AG08396 (cell line): ENCODE measurements around the gene HNRNPR.

ENCODE experiments used
- DNase-seq: peaks from one replicate; pipeline ENCODE4 v3.0.0; 2012; ENCODE audit warnings: low spot score, mixed read lengths

Gene HNRNPR

DNA sequence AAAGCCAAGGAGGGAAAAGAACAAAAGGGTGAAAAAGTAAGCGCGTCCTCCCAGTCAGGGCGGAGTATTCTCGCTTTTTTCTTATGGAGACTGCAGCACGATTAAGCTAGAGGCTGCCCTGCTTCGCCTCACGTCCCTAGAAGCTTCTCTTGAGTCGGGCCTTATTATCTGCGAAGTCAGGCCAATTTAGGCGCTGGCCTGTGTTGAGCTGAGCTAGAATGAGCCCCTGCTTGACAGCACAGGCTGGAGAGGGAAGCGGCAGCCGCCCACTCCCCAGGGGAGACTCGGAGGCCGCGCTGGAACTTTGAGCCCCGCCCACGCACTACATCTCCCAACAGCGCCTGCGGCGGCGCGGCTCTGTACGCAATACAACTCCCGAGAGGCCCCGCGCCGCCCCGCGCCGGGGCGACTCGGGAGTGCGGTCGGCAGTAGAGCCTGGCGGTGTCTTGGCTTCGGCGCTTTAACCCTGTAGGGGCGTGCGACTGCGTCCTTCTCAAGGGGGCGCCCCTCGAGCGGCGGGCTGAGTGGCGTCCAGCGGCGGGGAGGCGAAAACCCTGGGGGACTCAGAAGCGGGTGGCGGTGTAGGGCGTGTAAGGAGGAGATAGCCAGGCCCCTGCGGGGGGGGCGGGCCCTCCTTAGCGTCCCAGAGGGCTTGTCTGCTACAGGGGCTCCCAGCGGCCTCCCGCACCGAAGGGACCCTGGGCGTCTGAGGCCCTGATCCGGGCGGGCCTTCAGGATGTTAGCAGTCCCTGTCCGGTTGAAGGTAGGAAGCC is 24.7 kb upstream of the HNRNPR start:
- peak; percentile 88 for DNase-seq

DNA sequence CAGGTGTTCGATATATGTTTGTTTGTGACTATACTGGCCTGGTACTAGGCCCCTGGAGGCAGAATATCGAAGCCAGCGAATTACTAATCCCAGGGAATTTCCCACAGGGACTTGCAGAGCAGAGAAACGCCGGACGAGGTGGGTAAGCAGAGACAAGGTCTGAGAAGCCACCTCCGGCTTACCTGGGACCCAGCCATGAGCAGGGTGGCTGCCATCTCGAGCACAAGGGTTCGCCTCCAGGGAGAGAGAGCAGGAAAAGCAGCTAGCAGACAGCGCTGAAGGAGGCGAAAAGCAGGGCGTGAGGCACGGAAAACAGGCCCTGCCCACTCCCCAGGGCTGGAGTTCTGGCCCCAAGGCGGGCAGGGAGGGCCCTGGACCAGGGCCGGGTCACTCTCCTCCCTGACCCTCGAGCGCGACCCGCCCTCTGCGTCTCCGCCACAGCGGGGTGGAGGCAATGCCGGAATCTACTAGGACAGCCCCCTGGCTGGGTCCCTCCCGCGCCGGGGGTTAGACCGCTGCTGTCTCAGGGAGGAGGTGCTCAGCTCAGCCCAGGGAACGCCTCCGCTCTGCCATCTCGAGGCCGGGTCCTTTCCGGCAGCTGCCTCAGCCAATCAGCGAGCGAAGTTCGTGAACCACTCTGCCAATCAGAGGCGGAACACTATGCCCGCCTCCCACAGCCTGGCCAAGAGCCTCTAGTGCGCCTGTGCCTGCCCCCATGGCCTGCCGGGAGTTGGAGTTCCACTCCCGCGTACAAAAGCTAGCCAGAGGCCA is 23.9 kb upstream of the HNRNPR start:
- peak; percentile 98 for DNase-seq

DNA sequence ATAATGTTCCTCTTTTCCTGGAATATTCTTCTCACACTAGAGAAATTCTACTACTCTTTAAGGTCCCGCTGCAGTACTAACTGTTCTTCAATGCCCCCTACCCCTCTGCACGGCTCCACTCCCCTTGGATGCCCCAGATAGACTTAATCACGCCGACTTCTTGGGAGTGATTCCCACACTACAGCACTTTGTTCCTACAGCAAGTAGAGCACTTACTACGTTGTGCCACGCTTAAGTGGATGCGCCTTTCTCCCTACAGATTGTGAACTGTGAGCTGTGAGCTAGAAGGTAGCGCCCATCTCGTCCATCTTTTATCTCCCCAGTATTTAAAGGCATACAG is 23.3 kb upstream of the HNRNPR start:
- DNase-seq: no peak

DNA sequence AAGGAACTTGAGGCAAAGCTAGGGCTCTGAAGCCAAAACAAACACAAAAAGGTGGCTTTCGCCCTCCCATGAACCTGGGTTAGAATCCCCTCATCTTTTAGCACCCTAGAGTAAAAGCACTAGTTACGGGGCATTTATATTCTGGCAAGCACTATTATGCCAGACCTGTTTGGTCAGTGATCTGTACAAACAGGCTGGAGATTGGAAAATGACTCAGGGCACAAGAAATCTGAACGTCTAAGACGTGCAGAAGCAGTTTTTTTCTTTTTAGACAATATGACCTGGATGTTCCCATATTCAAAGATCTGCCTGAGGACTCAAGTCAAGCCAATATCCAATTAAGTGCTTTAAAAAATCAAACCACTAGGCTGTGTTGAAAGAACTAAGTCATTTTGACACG is 22.5 kb upstream of the HNRNPR start:
- no peak for DNase-seq

DNA sequence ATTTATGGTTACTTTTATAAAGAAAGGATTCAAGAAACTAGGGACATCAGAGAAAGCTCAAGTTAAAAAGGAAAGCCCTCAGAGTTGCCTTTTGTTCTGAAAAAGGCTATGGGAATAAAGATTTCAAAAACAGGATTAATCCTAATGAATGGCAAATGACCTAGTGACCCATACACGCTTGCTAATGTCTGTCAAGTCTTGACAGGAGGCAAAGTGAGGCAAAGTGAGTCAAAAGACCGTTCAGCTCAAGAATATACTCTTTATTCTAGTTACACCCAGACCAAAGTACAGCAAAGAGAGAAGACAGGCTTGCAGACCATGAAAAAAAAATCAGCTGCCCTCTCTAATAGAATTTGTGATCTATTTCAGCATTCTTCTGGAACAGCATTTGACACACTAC is 22.1 kb upstream of the HNRNPR start:
- no peak for DNase-seq

DNA sequence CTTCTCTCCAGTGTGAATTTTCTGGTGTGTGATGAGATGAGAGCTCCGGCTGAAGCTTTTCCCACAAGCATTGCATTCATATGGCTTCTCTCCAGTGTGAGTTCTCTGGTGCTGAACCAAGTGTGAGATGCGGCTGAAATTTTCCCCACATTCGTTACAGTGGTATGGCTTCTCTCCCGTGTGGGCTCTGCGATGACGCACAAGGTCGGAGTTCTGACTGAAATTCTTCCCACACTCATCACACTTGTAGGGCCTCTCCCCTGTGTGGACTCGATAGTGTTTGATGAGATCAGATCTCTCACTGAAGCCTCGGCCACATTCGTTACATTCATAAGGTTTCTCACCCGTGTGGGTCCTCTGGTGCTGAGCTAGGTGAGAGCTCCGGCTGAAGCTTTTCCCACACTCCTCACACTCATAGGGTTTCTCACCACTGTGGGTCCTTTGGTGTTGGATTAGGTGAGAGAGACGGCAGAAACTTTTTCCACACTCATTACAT is 18.2 kb upstream of the HNRNPR start:
- no peak for DNase-seq

DNA sequence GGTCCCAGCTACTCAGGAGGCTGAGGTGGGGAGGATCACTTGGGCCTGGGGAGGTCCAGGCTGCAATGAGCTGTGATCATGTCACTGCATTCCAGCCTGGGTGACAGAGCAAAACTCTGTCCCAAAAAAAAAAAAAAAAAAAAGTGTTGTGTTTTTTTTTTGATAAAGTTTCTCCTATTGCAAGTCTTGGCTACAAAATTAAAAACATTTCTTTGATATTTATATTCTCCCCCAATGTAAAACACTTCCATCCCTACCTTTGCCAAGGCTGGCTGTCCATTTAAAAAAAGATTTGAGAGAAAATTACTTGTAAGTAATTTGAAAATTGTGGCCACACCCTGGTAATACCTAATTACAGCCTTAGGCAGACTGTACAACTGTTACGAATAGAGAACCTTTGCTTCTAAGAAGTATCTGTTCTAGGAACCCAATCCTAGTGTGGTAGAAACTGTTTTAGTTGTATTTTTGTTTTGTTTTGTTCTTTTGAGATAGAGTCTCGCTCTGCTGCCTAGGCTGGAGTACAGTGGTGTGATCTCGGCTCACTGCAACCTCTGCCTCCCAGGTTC is 14.3 kb upstream of the HNRNPR start:
- DNase-seq: no peak

DNA sequence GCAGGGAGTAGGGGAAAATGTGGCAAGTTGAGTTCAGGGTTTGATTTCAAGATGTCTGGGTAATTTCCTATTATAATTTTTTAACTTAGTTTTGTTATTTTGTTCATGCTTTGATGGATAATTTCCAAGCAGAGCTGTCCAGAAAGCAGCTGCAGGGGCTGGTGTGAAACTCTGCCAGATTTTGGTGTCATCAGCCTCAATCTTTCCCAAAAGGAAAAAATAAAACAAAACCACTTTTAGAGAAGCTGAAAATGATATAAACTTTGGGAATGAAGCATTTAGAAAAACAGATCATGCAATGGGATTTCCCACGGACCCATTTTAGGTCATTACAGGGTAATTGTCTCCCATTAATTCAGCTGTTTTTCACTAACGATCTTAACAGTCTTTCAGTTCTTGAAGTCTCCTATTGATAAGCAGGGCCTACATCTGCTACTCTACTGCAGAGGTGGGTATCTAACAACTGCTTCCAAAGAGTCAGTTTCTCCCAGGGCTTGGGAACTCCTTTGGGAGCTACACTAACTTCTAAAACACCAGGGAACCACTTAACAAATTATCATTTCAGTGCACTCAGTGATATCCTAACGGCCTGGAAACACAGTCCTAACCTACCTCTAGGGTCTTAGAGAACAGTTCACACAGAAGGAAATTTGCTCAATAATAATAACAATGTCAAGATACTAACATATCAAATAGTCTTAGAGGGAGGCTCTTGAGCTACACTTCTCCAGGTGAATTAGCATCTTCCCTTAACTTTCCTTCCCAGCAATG is 13.2 kb upstream of the HNRNPR start:
- no peak for DNase-seq

DNA sequence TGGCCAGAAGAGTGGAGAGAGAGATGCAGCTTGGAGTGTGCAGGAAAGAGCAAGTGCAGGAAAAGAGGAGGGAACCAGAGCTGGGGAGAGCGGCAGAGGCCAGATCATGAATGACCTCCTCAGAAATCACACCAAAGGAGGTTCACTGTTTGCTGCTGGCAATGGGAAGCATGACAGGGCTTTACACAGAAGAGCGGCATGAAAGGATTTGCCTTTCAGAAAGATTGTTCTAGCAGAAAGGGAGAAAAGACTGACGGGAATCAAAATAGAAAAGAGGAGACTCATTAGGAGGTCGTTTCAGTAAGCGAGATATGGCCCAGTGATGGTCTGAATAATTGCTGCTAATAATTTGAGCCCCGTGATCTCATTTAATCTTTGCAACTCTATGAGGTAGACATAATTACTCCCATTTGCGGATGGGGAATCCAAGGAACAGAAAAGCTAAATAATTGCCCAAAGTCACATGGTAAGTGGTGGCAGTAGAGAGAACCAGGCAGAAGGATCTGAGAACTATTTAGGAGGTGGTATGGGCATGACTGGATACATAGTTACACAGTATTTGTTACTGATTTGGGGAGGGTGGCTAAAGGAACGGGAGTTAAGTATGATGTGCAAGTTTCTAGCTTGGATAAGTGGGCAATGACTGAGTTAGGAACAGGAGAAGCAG is 12.5 kb upstream of the HNRNPR start:
- DNase-seq: no peak

DNA sequence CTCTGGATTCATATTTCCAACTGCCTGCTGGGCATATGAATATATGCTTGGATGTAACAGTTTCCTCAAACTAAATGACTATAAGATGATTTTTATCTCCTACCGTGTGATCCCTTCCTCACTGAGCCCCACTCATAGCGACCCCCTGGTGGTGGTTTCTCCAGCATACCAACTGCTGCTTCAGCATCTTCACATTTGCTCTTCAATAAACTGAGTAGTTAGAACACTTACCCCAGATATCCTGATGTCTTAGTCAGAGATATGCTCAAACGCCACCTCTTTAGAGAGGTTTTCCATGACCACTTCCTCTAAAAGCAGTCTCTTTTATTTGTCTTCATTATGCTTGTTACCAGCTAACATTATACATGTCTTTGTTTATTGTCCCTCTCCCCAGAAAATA is 10.2 kb upstream of the HNRNPR start:
- no peak for DNase-seq

DNA sequence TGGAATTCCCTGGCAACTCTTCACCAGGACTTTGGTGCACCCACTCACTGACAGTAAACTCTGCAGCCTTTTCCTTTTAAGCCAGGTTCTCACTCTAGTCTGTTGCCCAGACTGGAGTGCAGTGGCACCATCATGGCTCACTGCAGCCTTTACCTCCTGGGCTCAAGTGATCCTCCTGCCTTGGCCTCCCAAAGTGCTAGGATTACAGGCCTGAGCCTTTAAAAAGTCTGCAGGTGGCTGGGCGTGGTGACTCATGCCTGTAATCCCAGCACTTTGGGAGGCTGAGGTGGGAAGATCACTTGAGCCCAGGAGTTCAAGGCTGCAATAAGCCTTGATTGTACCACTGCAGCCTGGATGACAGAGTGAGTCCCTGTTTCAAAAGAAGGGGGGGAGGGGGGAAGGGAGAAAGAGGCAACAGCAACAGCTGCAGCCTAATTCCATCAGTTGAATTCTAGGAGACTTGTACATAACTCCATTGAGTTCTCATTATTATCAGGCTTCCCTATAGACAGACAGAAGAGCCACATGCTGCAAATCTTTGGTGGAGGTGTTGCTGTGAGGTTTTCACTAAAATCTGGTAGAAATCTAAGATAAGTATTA is 8.1 kb upstream of the HNRNPR start:
- no peak for DNase-seq

DNA sequence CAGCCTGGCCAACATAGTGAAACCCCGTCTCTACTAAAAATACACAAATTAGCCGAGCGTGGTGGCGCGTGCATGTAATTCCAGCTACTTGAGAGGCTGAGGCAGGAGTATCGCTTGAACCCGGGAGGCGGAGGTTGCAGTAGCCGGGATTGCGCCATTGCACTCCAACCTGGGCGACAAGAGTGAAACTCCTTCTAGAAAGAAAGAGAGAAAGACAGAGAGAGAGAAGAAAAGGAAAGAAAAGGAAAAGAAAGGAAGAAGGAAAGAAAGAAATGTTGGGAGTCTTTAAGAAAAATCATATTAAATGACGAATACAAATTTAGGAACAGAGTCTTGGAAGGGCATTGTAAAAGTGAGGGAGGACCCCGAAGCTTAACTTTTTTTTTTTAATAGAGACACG is 1.8 kb upstream of the HNRNPR start:
- DNase-seq: no peak

DNA sequence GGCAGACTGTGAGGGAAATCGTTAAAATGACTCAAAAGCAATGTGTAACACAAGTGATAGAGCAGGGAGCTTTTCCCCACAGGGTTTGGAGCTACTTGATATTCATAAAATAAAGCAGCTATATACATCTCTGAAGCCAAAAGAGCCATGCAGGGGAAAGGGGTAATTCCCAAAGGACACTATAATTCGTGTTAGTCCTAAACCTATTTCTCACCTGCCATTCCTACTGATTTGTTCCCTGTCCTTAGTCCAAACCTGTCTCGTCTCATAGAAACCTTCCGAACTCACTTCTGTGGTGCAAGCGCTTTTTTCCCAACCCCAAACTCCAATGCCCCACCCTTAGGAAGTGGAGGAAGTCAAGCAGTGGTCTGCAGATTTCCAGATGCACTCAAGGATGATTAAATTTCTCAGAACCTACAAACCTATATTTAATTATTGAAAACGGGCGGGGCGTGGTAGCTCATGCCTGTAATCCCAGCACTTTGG is 946 bp upstream of the HNRNPR start:
- peak; percentile 5 for DNase-seq

DNA sequence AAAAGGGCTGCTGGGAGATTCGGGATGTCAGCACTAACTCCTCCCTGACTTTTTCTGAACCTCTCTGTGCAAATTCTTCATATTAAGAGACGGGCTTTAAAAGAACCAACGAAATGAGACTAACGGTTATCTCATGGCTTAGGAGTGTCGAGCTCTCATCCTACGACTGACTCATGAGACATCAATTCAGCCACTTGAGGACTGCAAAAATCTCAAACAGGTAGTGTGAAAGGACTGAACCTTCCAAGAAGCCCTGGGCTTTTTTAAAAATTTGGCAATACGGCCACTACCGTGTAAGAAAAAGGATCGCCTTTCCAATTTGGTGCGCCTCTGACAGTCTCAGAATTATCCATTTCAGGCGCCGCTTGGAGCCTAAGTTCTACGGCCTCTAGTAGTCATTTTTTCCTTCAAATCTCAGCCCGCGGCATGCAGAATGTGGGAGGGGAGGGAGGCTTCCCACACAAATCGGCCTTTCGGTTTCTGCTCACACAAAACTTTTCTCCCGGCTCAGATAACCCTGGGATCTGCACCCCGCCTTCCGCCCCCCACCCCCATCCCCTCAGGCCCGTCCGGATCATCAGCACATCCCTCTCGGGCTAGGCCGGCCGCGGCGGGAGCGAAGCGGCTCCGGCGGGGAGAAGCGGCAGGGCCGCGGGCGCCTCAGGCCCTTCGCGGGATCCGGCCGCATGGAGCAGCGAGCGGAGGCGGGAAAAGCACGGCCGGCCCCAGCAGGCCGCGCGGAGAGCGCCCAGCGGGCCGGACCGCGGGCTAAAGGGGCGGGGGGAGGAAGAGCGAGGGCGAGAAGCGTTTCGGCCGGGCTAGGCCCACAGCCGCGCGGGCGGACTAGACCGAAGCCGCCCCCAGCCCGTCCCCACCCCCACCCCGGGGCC is 618 bp downstream of the HNRNPR start:
- peak; percentile 46 for DNase-seq

DNA sequence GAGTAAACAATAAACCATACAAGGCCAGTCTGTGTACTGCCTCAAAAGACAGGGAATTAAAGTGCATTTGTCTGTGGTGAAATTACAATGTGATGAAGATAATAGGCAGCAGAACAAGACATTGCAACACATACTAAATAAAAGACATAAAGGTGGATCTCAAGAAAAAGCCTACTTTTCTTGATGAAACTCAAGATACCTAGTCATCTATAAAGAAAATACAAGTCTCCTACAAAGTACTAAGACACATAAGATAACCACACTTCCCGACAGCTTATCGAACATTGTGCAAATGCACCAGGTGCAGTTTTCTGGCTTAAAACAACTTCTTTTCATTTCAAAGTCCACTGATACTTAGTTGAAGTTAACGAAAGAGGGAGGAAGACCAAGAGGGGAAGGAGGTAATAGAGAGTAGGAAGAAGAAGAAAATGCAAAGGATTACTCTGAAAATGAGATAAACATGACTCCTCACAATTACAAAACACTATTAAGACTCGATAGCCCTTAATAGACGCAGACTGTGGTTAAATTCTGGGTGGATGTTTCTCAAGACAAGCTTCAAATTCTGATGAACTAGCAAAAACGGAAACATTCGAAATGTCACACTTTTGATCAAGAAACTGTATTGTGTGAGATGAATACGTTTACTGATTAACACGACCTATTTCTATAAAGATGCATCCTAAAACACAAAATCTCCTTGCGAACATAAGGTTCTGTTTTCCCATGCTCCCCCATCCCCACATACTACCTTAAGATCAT is 2.0 kb downstream of the HNRNPR start:
- no peak for DNase-seq

DNA sequence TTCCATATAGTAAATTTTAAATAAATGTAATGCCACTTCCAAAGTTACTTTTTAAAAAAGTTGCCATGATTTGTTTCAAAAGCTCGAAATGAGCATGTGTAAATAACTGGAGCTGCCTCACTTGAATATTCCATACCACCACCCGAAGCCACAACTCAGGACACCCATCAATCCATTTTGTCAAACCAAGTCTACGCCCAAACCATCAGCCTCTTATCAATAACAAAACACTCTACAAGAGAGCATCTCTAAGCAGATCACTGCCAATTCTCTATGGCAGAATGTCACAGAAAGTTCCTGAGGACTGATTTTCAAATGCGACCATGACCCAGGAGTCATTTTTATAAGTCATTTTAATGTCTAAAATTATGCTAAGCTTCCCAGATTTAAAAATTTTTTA is 4.5 kb downstream of the HNRNPR start:
- DNase-seq: no peak

DNA sequence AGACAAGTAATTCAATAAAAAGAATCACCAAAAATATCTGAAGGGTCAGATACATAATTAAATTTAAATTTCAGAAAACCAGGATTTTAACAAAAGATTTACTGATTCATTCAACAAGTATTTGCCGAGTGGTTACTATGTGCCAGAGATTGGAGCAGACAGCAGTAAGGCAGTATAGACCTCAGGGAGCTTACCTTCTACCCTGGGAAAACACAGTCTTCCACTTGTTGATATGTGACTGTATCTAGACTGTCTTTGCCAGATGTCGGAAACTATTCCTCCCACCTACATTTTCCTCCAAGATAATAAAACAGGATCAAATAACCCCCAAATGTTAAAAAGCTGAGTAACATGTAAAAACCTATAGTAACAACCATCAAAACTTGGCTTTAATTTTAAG is 6.2 kb downstream of the HNRNPR start:
- DNase-seq: no peak

DNA sequence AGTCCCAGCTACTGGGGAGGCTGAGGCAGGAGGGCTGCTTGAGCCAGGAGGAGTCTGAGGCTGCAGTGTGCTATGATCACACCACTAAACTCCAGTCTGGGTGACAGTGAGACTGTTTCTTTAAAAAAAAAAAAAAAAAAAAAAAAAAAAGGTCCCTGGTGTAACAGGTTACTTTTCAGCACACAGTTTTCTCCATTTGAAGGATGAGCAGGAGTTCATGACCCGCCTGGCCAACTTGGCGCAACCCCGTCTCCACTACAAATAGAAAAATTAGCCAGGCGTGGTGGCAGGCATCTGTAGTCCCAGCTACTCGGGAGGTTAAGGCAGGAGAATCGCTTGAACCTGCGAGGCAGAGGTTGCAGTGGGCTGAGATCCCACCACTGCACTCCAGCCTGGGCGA is 12.4 kb downstream of the HNRNPR start:
- no peak for DNase-seq

DNA sequence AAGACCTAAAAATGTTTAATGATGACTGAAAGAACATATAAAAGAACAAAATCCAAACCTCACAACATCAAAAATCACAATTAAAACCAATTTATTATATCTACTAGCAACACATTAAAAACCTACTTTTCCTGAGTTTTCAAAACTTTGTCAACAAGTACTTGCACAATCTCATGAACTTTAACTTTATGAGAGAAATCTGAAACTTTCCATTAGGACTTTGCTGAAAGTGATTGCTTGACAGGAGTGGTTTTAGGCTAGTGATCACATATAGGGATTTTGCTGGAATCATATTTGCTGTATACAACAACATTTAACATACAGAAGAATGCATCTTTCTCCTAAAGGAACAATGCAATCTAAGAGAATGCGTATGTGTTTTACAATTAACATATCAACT is 13.2 kb downstream of the HNRNPR start:
- DNase-seq: no peak

DNA sequence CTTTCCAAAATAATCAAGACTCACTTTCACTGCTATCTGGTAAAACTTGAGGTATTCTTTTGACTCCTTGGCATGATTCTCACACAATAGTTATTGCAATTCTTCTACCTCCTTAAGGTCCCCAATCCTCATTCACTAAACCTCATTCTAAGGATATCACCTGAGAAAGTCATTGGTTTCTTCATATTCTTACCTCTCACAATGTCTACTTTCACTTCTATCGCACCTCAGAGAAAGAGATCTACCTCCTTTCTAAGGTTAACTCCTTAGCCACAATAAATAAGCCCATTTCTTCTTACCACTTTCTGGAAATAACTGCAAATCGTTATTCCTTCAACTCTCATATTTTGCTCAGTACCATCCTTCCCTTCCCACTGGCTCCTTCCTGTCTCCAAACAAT is 18.7 kb downstream of the HNRNPR start:
- no peak for DNase-seq
